WTC11 (cell line): ENCODE data around the gene HSF2BP.

Experiments
- ESRRA ChIP-seq: sonication (generic); formaldehyde crosslinking; IDR thresholded peaks from 2 replicates; pipeline ENCODE4 v1.8.1; 2022; ENCODE audit warnings: mild to moderate bottlenecking, missing genetic modification reagents, borderline replicate concordance
- JUN ChIP-seq: sonication (generic); formaldehyde crosslinking; IDR thresholded peaks from 2 replicates; pipeline ENCODE4 v1.8.0; 2023; ENCODE audit warnings: mild to moderate bottlenecking, missing genetic modification reagents
- ZNF416 ChIP-seq: fragments of 250-450 bp; sonication (Bioruptor Pico); IDR thresholded peaks from 2 replicates; pipeline ENCODE4 v1.9.0; 2021; ENCODE audit warnings: mild to moderate bottlenecking, inconsistent platforms
- TF ChIP-seq, protein P1 (sequence below): fragments of 200-600 bp; IDR thresholded peaks from 2 replicates; pipeline ENCODE4 v1.8.0; 2022; ENCODE audit warnings: antibody characterized with exemption
- TF ChIP-seq, protein P2 (sequence below): sonication (generic); formaldehyde crosslinking; IDR thresholded peaks from 2 replicates; pipeline ENCODE4 v1.8.0; 2023; ENCODE audit warnings: mild to moderate bottlenecking, missing genetic modification reagents

DNA sequence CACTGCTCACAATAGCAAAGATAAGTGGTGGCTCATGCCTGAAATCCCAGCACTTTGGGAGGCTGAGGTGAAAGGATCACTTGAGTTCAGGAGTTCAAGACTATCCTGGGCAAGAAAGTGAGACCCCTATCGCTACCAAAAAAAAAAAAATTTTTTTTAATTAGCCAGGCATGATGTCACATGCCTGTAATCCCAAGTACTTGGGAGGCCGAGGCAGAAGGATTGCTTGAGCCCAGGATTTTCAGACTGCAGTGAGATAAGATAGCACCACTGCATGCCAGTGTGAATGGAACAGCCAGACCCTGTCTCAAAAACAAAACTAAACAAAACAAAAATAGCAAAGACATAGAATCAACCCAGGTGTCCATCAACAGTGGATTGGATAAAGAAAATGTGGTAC lies 50.6 kb downstream of the HSF2BP start:
- TF ChIP-seq, protein P1, sequence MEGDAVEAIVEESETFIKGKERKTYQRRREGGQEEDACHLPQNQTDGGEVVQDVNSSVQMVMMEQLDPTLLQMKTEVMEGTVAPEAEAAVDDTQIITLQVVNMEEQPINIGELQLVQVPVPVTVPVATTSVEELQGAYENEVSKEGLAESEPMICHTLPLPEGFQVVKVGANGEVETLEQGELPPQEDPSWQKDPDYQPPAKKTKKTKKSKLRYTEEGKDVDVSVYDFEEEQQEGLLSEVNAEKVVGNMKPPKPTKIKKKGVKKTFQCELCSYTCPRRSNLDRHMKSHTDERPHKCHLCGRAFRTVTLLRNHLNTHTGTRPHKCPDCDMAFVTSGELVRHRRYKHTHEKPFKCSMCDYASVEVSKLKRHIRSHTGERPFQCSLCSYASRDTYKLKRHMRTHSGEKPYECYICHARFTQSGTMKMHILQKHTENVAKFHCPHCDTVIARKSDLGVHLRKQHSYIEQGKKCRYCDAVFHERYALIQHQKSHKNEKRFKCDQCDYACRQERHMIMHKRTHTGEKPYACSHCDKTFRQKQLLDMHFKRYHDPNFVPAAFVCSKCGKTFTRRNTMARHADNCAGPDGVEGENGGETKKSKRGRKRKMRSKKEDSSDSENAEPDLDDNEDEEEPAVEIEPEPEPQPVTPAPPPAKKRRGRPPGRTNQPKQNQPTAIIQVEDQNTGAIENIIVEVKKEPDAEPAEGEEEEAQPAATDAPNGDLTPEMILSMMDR: no peak
- TF ChIP-seq JUN (CRISPR knock-in tag): no peak
- TF ChIP-seq, protein P2, sequence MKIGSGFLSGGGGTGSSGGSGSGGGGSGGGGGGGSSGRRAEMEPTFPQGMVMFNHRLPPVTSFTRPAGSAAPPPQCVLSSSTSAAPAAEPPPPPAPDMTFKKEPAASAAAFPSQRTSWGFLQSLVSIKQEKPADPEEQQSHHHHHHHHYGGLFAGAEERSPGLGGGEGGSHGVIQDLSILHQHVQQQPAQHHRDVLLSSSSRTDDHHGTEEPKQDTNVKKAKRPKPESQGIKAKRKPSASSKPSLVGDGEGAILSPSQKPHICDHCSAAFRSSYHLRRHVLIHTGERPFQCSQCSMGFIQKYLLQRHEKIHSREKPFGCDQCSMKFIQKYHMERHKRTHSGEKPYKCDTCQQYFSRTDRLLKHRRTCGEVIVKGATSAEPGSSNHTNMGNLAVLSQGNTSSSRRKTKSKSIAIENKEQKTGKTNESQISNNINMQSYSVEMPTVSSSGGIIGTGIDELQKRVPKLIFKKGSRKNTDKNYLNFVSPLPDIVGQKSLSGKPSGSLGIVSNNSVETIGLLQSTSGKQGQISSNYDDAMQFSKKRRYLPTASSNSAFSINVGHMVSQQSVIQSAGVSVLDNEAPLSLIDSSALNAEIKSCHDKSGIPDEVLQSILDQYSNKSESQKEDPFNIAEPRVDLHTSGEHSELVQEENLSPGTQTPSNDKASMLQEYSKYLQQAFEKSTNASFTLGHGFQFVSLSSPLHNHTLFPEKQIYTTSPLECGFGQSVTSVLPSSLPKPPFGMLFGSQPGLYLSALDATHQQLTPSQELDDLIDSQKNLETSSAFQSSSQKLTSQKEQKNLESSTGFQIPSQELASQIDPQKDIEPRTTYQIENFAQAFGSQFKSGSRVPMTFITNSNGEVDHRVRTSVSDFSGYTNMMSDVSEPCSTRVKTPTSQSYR (CRISPR knock-in tag): no peak
- no peak for TF ChIP-seq ZNF416 (CRISPR knock-in tag)
- no peak for TF ChIP-seq ESRRA (CRISPR knock-in tag)
